GM20000 (cell line): ENCODE data around the gene C17orf78.
"Not testable (repeated sequence)": the region's sequence is repeated elsewhere in the genome, so short reads cannot be mapped to it uniquely, and the experiment has no call there.

ENCODE experiments used
- DNase-seq: peaks from one replicate; pipeline ENCODE4 v3.0.0; 2012; ENCODE audit warnings: low spot score
- TF ChIP-seq, protein P1 (sequence below): IDR thresholded peaks from 2 replicates; pipeline ENCODE4 v1.5.1; 2012; ENCODE audit warnings: mild to moderate bottlenecking, control low read depth; ENCODE audit errors: extremely low read depth, missing control alignments

The C17orf78 gene

GRCh38 chr17:37391146-37391545 lies 15.4 kb downstream of the C17orf78 start:
- TF ChIP-seq, protein P1, sequence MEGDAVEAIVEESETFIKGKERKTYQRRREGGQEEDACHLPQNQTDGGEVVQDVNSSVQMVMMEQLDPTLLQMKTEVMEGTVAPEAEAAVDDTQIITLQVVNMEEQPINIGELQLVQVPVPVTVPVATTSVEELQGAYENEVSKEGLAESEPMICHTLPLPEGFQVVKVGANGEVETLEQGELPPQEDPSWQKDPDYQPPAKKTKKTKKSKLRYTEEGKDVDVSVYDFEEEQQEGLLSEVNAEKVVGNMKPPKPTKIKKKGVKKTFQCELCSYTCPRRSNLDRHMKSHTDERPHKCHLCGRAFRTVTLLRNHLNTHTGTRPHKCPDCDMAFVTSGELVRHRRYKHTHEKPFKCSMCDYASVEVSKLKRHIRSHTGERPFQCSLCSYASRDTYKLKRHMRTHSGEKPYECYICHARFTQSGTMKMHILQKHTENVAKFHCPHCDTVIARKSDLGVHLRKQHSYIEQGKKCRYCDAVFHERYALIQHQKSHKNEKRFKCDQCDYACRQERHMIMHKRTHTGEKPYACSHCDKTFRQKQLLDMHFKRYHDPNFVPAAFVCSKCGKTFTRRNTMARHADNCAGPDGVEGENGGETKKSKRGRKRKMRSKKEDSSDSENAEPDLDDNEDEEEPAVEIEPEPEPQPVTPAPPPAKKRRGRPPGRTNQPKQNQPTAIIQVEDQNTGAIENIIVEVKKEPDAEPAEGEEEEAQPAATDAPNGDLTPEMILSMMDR: no peak
- DNase-seq: no peak

DNA sequence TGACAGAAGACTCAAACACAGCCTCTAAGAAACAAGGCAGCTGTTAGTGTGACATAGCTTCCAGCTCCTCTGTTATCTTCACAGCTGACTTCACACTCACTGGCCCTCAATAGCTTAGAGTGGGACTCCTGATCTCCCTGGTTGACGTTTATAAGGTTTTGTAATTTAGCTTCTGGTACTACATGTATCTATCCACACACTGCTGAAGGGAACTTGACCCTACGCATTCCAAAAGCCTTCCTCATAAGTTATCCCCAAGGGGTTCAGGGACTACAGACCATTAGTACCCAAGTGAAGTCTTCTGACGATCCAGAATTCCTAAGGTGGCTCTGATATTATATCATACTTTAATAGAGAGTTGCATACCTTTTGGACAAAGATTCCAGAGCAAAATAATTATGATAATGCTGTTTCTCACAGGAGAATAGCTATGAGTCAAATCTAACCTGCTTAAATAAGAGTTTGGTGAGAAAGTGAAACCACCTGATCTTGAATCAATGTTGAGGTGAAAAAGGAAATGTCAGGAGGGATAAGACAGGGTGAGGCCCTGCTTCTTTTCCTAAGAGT lies 16.3 kb downstream of the C17orf78 start:
- DNase-seq: peak; percentile 50
- TF ChIP-seq, protein P1: no peak

DNA sequence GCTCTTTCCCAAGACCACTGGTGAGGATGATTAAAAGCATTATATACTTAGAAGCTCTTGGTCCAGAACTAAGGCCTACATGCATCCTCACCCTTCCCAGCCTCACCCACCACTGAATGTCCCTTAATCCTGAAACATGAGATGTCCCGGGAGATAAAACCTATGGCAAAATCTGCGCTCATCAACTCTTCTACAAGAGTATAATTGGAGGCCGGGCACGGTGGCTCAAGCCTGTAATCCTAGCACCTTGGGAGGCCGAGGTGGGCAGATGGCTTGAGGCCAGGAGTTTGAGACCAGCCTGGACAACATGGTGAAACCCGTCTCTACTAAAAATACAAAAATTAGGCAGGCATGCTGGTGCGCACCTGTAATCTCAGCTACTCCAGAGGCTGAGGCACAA lies 17.6 kb downstream of the C17orf78 start:
- TF ChIP-seq, protein P1: no peak
- DNase-seq: no peak

DNA sequence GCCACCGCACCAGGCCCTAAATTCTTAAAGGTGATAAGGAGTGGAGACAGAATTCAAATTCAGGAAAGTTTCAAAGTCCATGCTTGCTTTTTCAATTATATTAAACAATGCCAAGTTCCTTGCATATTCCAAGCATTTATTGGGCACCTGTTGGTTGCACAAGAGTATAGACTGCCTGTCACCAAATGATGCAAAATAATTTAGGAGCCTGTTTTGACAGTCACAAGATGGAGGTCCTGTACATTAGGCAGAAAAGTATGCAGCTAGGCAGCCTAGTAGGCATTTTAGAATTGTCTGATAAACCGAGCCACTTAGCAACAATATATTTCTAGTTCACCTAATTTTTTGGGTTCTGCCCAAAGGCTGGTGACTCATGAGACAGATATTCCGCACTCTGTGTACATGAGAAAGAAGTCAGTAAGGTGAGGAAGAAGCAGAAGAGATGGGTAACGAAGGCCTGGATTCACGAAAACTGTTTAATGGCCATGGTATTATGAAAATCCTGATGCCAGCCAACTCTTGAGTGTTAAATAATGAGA lies 23.5 kb downstream of the C17orf78 start:
- TF ChIP-seq, protein P1: no peak
- DNase-seq: no peak

- DNase-seq: no peak
- TF ChIP-seq, protein P1: no peak
Observed at GRCh38 chr17:37400505-37400904, 24.7 kb downstream of the C17orf78 start.

DNA sequence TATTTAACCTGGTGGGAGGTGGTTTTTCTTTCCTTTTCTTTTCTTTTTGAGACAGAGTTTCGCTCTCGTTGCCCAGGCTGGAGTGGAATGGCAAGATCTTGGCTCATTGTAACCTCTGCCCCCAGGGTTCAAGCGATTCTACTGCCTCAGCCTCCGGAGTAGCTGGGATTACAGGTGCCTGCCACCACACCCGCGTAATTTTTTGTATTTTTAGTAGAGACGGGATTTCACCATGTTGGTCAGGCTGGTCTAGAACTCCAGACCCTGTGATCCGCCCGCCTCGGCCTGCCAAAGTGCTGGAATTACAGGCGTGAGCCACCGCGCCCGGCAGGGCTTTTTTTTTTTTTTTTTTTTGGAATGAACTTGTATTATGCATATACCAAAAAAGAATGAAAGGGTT lies 29.7 kb downstream of the C17orf78 start:
- not testable (repeated sequence) for DNase-seq

DNA sequence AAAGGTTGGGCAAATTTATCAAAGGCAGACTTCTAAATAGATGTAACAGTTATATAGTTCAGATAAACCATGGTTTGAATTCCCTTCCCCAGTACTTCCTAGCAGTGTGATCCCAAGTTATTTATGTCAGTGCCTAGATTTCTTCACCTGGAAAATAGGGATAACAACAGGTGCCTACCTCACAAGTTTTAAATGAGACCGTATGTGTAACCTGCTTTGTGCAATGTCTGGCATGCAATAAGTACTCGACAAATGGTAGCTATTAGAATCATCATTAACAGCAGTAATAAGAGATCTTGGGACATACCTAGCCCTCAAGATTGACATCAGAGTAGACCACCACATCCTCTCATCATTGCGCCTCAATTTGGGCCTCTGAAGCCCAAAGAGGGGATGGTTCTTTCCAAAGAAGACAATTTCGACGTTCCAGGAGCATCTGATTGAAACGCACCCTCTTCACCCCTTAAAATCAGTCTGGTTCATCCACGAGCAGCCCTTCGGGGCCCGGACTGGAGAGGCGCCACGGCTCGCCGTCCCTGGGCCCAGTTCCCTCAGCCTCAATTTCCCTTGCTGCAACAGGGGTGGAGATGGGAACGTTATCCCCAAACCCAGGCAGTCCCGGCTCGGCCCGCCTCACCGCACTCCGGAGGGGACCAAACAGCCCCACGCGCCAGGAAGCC lies 30.3 kb downstream of the C17orf78 start:
- TF ChIP-seq, protein P1: no peak
- no peak for DNase-seq
